ENCODE data around the gene OSMR. TPM values are rescaled to one million over a fixed set of nuclear protein-coding genes. Genes with fewer than 3 reads are reported as not detected.

Gene OSMR
- total RNA-seq, 1 donor from 2014 or later = 0.25 TPM

DNA sequence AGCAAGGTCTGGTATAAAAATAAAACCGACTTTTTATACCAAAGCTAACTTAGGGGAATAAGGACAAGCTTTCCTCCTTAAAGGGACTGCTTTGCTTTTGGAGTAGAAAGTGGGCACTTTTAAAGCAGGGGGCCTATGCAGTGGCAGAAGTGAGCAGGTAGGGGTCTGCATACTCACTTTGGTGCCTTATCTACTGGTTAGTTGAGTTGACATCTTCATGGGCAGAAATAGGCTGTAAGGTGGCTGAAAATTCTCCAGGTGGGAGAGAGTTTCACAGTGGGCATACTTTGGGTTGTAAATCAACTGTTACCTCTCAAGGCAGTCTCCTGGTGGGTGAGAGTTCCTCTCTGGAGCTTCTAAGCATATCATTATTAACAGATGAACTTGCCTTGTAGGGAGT, 24.8 kb downstream of the OSMR start:
- intact Hi-C loops (cut with micrococcal nuclease) = no loop called here

DNA sequence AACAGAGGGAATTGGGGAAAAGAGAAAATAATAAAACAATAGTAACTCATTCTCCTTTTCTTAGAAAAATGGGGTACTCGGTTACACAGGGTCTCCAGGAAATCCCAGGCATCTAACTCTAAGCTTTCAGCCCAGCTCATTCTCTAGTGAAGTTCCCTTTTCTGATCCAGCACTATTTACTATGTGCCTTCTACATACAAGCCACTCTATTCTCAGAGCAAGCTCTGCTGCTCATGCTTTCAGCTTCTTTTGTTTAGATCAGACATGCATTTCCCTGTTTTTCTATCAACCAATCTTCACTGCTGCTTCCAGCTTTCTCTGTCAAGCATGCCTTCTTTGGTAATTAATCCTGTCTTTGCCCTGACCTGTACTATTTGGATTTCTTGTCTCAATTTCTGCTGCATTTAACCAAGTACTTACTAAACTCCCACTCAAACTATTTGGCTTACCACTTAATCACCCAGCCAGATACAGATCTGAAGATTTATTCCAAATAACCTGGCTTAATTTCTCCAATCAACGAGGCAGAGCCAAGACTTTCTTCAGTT, 25.3 kb downstream of the OSMR start:
- intact Hi-C loops (cut with micrococcal nuclease) = no loop called here

DNA sequence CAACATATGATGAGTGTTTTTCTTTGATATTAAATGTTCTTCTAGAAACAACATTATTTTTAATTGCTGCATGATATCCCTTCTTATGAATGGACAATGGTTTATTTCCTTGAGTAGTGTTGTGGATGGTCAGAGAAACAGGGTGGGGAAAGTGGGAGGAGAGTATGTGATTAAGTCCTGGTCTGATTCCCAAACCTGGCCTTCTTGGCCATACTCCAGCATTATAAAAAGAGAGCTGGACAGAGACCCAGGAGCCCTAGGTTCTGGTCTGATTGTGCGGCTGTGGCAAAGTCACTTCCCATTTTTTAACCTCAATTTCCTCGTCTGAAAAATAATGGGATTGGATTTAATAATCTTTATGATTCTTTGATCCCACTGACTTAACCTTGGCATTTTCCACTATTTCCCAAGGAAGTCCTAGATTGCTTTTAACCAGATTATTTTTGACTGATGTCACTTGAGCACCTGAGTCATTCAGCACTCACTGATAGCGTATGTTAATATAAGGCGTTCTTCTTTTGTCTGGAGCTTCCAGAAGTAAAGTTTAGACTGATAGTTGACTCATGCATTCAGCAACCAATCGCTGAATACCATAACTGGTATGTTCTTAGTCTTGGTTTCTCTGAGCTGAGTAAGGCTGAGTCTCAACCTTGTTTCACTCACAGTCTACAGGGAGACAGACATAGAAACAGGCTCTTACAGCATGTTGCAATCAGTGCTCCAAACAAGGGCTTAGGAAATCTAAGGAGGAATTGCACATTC, 26.2 kb downstream of the OSMR start:
- intact Hi-C loops (cut with micrococcal nuclease) = no loop called here

DNA sequence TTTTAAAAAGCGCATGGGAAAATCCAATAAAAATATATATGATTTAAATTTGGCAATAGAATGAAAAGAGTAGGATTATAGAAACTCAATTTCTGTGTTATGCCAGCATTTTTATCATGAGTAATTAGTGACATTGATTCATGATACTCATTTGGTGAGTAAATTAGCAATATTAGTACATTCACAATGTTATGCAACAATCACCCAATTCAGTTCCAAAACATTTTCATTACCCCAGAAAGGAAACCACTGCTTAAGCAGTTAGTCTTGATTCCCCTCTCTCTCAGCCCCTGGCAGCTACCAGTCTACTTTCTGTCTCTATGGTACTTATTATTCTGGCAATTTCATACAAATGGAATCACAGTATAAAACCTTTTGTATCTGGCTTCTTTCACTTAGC, 27.0 kb downstream of the OSMR start:
- intact Hi-C loops (cut with micrococcal nuclease) = no loop called here

DNA sequence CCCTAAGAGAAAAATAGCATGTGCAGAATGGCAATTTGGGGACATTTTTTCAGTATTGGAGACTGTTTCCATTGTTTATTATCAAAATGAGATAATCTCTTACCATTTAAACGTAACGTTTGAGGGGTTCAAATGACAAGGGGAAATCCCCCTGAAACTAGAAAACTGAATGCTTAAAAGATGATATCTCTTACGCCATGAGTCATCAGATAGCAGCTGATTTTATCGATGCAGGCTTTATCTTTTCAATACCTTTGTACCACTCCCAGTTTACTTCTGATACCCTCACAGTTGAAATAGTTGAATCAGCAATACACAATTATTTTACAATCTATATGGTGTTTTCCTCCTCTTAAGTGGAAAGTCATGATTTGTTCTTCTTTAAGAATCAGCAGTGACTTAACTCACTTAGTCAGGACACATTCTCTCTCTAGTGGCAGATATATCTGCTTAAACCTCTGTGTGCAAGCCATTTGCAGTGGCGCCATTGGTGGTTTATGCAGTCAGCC, 29.2 kb downstream of the OSMR start:
- intact Hi-C loops (cut with micrococcal nuclease) = no loop called here

DNA sequence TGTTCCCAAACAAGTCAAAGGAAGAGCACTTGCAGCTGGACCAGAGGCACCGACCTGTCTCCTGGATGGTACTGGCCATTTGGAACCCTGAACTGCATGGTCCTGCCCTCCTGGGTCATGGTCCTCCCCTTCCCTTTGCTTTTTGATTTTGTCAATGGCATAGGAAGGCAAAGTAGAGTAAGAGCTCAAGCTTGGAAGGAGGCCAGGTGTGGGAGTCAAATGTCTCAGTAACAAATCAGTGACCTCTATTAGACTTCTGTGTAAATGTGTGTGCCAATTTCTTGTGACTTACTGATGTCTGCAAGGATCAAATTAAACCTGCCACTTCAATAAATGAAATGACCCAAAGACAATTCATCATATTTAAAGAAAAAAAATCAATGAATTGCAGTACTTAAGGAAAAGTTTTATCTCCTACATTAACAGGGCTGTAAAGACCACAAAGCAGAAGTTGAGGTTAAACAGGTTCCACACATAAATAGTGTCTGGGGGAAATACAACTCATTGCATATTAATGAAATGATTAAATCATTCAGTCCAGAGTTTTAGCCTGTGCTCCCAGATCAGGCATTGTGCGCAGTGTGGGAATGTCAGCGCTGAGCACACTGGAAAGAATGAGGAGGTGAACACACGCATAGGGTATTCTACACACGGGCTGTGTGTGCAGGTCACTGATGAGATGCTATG, 32.7 kb downstream of the OSMR start:
- intact Hi-C loops (cut with micrococcal nuclease) = no loop called here

DNA sequence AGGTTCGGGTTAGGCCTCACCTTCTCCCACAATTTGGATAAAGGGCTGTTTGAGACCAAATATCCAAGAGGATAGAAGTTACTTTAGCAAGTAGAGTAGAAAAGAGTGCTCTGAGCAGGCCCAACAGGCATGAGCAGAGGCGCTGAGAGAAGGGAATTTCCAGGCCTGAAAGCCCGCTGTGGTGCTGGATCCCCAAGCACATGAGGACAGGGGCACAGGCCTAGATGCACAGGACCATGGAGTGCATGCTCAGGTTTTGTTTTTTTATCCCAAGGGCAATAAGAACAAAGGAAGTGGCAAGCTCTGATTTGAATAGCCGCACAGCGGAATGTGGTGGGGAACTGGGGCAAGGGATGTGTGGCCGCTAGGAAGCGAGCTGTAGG, 33.3 kb downstream of the OSMR start:
- intact Hi-C loops (cut with micrococcal nuclease) = no loop called here

DNA sequence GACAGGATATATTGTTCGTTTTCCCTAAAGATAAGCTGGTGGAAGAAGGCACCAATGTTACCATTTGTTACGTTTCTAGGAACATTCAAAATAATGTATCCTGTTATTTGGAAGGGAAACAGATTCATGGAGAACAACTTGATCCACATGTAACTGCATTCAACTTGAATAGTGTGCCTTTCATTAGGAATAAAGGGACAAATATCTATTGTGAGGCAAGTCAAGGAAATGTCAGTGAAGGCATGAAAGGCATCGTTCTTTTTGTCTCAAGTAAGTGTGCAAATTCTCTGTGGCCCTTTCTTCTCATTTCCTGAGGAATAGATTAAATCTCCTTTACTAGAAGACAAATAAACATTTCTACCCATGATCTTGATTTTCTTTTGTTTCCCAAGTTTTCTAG, 38.0 kb downstream of the OSMR start:
- intact Hi-C loops (cut with micrococcal nuclease) = no loop called here

DNA sequence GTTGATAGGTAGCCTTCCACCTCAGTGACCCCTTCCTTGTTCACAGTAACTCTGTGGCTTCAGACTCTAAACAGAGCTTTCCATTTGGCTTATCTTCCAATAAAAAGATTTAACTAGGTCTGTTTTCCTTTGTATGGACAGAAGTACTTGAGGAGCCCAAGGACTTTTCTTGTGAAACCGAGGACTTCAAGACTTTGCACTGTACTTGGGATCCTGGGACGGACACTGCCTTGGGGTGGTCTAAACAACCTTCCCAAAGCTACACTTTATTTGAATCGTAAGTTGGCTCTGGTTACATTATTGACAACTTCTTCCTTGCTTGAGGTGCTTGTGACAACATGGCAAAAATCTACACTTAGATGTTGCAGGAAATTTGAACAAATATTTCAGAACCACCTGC, 39.4 kb downstream of the OSMR start:
- intact Hi-C loops (cut with micrococcal nuclease) = no loop called here

DNA sequence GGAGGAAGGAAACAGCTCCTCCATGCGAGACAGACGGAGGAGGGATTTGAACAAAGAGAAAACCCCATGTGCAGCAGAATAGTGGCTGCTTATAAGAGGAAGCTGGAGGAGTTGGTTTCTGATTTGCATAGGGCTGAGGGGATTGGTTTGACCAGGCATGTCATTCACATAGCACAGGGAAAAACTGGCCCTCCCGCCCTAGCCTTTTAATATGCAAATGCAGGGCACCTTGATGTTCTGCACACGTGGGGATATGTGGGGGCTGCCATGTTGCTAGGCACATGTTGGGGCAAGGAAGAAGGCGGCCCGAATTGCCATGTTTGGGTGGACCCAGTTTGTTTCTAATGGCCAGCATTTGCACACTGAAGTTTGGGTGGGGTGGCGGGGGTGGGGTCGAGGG, 42.2 kb downstream of the OSMR start:
- intact Hi-C loops (cut with micrococcal nuclease) = no loop called here

DNA sequence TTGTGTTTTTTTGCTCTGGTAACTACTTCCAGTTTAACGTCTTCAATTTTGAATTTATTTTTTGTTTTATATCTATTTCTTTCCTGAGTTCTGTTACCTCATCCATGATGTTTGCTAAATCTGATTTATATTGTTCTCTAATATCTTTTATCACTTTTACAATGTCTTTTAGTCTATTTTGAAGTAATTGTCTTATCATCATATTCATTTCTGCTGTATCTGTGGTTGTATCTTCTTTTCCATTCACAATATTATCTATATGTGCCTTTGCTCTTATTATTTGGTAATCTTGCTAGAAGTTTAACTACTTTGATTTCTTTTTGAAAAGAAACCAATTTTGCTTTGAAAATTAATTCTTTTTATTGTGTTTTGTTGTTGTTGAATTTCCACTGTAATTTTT, 43.6 kb downstream of the OSMR start:
- intact Hi-C loops (cut with micrococcal nuclease) = no loop called here

DNA sequence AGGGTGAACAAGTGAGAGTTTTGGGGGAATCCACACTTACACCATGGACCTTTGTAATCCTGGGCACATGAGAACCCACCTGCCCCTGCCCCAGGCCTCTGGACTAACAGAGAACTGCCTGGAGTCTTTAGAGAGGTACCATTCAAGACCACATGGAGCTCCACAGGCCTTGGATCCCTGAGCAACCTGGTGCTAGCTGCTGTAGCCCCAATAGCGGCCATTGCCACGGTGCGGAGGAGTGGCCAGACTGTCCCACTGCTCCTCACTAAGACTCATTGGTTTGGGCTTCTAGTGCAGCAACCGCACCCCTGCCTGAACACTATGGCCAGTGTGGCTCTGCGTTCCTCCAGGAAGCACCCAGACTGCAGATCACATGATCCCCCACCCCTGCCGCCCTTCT, 45.8 kb downstream of the OSMR start:
- intact Hi-C loops (cut with micrococcal nuclease) = no loop called here

DNA sequence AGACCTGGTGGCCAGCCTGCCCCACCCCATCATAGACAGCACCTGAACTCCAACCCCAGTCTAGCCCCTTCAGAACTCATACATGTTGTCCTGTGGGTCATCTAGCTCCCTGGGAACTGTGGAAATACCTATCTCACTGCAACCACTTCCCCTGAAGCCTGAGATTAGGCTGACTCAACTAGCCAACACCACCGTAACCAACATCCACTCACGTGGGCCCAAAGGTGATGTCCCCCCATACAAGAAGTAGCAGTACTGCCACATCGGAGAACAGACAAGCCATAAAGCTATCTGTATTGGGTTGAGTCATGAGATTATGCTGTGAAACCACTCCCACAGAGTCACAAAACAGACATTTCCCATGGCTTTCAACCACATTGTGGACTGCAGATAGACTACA, 46.6 kb downstream of the OSMR start:
- intact Hi-C loops (cut with micrococcal nuclease) = no loop called here

DNA sequence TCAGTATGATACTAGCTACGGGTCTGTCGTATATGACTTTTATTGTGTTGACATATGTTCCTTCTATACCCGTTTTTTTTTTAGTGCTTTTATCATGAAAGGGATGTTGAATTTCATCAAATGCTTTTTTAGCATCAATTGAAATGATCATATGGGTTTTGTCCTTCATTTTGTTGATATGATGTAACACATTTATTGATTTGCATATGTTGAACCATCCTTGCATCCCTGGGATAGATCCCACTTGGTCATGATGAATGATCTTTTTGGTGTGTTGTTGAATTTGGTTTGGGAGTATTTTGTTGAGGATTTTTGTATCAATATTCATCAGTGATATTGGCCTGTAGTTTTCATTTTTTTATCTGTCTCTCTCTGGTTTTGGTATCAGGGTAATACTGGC, 50.9 kb downstream of the OSMR start:
- intact Hi-C loops (cut with micrococcal nuclease) = no loop called here

DNA sequence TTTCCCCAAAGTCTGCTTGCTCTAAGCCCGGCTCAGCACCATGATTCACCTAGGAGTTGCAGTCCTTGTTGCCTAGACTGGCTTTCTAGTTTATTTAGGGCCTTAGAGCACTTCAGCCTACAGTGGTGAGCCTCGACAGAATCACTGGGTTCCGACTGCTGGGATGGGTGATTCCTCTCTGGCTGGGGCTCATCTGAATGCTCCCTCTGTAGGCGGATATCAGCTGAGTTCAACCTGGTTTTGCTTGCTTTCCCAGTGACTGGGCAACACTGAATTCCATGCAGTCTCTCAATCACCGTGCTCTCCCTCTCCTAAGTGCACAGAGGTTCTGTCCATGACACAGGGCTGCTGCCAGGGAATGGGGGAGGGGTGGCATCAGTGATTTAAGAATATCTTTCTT, 54.1 kb downstream of the OSMR start:
- intact Hi-C loops (cut with micrococcal nuclease) = no loop called here

DNA sequence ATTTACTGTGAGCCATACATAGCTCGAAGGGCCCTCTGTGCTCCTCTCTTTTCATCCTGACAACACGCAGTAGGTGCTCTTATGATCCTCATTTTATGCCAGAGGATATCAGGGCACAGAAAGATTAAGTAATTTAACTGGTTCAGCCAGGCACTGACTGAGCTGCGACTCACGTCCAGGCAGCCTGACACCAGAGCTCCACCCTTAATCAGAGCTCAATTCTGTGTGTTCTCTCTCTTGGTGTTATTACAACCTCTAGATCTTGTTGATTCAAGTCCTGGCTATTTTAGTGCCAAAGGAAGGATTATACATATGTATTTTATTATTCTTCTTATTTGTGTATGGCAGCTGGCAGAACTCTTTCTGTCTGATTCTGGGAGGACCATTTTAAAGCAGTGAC, 59.7 kb downstream of the OSMR start:
- intact Hi-C loops (cut with micrococcal nuclease) = no loop called here

DNA sequence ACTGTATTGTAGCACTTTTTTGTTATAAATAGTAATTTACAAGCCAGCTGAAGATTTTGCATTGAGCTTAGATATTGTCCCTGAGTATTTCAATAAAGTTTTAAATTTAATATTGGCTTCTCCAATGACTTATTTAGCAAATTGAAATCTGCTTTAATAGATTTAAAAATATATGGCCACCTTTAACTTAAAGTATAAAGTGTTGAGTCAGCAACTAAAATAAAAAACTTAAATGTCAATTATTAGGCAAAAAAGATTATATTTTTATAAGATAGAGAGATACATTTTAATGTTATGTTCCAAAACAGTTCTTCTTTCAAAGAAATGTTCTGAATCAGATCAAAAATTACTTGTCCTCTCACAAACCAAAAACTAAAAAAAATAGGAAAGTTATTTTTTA, 60.7 kb downstream of the OSMR start:
- intact Hi-C loops (cut with micrococcal nuclease) = no loop called here

DNA sequence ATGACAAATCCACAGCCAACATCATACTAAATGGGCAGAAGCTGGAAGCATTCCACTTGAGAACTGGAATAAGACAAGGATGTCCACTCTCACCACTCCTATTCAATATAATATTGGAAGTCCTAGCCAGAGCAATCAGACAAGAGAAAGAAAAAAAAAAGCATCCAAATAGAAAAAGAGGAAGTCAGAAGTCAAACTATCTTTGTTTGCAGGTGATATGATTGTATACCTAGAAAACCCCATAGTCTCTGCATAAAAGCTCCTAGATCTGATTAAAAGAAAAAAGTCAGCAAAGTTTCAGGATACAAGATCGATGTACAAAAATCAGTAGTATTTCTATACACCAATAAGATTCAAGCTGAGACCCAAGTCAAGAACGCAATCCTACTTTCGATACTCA, 66.1 kb downstream of the OSMR start:
- intact Hi-C loops (cut with micrococcal nuclease) = no loop called here

DNA sequence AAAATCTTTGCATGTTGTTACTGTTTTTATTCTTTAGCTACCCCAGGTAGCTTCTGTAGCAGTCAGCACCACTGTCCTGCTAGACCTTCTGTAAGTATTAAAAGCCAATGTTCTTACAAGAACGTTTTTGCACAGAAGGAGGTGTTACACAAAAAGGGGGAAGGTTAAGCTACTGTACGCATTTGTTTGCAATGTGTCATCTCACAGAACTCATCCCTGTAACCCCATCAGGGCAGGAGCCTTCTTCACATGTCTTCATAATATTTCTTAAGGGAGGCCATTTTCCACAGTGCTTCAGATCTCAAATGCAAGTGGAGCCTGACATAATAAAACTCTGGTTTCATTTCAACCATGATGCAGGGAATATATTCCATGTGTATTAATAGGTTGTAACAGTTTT, 67.9 kb downstream of the OSMR start:
- intact Hi-C loops (cut with micrococcal nuclease) = no loop called here

DNA sequence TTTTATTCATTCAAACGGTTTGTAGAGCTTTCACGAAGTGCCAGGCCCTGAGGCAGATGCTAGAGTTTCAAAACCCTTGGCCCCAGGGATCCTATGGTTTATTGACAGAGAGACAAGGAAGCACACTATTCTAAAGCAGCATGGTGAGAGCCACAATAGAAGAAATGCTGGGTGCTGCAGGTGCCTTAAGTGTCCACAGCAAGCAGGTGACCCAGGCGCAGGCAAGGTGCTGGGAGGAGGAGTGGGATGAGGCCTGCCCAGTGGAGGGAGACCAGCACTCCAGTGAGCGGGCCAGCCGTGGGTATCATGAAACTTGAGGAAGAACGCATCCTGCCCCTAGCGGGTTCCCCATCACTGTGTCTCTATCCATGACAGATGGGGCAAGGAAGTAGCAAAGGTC, 71.0 kb downstream of the OSMR start:
- intact Hi-C loops (cut with micrococcal nuclease) = no loop called here

DNA sequence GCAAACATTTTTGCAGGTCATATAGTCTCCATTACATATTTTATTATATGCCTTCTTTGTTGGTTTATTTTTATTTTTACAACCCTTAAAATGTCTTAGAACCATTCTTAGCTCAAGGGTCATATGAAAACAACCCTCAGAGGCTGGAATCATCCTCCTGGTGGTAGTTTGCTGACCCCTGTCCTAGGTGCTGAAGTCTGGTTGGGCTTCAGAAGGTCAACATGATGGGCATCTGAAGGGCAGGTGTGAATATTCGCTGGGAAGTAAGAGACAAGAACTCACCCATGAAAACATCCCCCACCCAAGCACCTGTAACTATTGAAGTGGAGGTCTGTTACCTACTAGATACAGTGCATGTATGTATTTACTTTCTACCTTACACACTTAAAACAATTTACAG, 75.4 kb downstream of the OSMR start:
- intact Hi-C loops (cut with micrococcal nuclease) = no loop called here

DNA sequence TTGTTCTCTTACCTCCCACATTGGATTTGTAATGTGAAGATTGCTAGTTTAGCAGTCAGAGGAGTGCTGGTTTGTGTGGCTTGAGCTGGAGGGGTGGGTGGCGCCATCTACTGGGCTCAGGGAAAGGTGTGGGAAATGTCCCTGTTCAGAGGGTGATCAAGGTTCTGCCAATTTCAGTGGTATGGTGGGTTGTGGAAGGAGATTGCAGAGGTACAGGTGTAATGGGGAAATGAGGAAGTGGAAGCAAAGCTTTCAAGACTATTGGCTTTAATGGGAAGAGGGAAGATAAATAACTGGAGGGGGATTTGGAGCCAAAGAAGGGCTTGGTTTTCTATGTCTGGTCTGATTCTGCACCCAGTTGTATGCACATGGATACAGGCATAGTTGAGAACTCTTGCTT, 76.4 kb downstream of the OSMR start:
- intact Hi-C loops (cut with micrococcal nuclease) = loop anchor here (1.0 to 2.0 kb wide), 3 partner anchors 91 to 539 kb away; no protein-coding TSS in a partner anchor

All from T-helper 1 cell treated with Interleukin-12 subunit alpha and Interleukin-12 subunit beta and Interleukin-4 antibody, amounts not matched to agents 30 ng/mL and 1 ng/mL, for 36 hours (primary cell).